ENCODE measurements around the gene SRC. TPM values are rescaled to one million over a fixed set of nuclear protein-coding genes. Genes with fewer than 3 reads are reported as not detected.

Gene SRC
- total RNA-seq, 1 experiment from 2014 or later, result 15.9 TPM

DNA sequence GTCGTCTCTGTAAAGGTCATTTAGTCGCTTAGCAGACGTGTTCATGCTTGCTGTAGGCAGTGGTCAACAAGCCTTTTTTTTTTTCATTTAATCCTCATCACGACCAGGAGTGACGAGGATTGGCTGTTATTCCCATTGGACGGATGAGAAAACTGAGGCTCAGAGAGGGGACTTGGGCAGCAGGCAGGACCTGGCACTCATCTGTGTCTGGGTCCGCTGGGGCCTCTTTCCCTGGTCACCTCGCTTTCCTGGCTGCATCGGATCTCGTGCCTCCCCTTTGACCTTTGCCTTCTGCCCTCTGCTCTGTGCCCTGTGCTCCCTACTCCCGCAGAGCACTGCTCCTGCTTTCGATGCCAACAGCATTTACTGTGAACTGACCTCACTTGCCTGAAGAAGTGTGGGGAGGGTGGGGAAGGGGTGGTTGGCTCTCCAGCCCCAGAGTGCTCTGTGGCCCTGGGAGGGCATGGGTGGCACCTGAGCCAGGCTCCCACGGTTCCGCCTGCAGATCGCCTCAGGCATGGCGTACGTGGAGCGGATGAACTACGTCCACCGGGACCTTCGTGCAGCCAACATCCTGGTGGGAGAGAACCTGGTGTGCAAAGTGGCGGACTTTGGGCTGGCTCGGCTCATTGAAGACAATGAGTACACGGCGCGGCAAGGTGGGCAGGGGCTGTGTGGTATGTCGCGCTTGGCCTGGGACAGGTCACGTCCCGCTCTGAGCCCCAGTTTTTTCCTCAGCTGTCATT is 56.2 kb downstream of the SRC start:
- in situ Hi-C loops (cut with HindIII; ENCODE audit: low sequenced_read_pairs), result no loop called here

DNA sequence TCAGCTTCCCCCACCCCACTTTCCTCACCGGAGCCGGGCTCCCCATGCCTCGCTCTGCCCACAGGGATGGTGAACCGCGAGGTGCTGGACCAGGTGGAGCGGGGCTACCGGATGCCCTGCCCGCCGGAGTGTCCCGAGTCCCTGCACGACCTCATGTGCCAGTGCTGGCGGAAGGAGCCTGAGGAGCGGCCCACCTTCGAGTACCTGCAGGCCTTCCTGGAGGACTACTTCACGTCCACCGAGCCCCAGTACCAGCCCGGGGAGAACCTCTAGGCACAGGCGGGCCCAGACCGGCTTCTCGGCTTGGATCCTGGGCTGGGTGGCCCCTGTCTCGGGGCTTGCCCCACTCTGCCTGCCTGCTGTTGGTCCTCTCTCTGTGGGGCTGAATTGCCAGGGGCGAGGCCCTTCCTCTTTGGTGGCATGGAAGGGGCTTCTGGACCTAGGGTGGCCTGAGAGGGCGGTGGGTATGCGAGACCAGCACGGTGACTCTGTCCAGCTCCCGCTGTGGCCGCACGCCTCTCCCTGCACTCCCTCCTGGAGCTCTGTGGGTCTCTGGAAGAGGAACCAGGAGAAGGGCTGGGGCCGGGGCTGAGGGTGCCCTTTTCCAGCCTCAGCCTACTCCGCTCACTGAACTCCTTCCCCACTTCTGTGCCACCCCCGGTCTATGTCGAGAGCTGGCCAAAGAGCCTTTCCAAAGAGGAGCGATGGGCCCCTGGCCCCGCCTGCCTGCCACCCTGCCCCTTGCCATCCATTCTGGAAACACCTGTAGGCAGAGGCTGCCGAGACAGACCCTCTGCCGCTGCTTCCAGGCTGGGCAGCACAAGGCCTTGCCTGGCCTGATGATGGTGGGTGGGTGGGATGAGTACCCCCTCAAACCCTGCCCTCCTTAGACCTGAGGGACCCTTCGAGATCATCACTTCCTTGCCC is 57.4 kb downstream of the SRC start:
- in situ Hi-C loops (cut with HindIII; ENCODE audit: low sequenced_read_pairs), result no loop called here
- DNase-seq (ENCODE audit: low spot score), result no peak

More for the DNA sequence above, 56.2 kb downstream of the SRC start:
- no peak for DNase-seq (ENCODE audit: low spot score)

DNA sequence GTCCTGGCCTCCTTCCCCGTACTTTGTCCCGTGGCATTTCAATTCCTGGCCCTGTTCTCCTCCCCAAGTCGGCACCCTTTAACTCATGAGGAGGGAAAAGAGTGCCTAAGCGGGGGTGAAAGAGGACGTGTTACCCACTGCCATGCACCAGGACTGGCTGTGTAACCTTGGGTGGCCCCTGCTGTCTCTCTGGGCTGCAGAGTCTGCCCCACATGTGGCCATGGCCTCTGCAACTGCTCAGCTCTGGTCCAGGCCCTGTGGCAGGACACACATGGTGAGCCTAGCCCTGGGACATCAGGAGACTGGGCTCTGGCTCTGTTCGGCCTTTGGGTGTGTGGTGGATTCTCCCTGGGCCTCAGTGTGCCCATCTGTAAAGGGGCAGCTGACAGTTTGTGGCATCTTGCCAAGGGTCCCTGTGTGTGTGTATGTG is 58.5 kb downstream of the SRC start:
- in situ Hi-C loops (cut with HindIII; ENCODE audit: low sequenced_read_pairs), result no loop called here
- no peak for DNase-seq (ENCODE audit: low spot score)

DNA sequence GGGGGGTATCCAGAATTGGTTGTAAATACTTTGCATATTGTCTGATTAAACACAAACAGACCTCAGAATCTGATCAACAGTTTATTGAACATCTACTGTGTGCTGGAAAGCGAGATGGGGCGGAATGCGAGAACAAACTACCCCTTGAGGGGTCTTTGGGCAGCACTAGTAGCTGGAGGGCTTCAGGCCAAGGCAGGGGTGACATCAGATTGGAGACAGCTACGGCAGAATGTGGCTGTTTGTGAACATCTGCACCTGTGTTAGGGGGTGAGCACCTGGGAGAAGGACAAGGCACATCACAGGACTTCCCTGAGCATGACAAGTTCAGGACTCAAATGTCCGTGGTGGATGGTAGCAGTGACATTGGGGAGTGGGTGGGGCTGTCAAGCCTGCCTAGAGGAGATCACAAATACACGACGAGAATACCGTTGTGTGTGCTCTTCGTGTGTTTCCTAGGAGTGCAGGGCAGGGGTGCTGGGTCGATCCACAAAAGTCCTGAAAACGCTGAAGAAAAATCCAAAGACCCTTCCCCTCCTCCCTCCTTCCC is 59.5 kb downstream of the SRC start:
- in situ Hi-C loops (cut with HindIII; ENCODE audit: low sequenced_read_pairs), result no loop called here
- DNase-seq (ENCODE audit: low spot score), result no peak

DNA sequence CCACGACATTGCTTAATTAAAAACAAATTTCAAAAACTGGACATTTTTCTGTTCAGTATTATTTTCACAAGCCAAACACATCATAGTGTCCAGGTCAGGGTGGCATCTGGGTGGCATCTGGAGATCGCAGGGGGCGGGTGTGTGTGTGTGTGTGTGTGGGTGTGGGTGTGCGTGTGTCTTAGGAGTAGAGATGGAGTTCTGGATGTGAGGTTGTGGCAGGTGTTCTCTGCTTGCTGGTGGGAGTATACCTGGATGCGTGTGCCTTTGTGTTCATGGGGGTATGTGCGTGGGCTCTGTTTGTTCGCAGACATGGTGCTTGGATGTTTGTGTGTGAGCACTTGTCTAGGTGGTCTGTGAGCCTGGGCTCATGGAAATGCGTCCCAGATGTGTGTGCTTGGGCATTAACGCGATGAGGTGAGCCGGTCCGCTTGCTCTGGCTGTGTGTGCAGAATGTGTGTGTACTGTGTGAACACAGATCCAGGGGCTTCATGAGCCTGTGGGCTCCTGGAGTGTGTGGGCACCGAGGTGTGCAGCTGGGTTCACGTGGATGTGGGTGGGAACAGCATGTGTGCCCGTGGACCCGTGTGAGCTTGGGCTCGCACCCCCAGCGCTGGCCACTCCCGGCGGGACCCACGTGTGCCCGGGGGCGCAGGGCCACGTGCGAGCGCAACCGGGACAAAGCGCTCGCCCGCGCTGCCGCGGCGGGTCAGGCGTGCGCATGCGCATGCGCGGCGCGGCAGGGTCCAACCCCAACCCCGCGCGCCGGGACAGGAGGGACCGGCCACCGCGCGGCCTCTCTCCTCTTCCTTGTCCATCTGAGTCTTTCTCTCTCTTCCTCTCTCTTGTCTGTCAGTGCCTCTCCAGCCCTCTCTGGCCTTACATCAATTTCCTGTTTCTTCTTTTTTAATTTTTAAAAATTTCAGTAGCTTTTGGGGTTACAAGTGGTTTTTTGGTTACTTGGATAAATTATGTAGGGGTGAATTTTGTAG is 60.4 kb downstream of the SRC start:
- DNase-seq (ENCODE audit: low spot score), result peak; percentile 19
- in situ Hi-C loops (cut with HindIII; ENCODE audit: low sequenced_read_pairs), result no loop called here

DNA sequence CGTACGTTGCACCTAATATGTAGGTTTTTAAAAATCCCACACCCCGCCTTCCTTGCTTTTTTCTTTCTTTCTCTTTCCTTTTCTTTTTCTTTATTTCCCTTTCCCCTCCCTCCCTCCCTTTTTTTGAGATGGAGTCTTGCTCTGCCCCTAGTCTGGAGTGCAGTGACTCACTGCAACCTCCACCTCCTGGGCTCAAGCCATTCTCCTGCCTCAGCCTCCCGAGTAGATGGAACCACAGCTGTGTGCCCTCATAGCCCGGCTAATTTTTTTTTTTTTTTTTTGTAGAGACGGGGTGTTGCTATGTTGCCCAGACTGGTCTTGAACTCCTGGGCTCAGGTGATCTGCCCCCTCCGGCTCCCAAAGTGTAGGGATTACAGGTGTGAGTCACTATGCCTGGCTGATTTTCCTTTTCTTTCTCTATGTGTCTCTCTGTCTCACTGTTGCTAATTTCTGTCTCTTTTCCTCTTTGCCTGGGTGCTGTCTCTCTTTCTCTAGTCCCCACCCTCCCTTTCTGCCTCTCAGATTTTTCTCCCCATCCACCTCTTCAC is 61.2 kb downstream of the SRC start:
- no peak for DNase-seq (ENCODE audit: low spot score)
- in situ Hi-C loops (cut with HindIII; ENCODE audit: low sequenced_read_pairs), result no loop called here

DNA sequence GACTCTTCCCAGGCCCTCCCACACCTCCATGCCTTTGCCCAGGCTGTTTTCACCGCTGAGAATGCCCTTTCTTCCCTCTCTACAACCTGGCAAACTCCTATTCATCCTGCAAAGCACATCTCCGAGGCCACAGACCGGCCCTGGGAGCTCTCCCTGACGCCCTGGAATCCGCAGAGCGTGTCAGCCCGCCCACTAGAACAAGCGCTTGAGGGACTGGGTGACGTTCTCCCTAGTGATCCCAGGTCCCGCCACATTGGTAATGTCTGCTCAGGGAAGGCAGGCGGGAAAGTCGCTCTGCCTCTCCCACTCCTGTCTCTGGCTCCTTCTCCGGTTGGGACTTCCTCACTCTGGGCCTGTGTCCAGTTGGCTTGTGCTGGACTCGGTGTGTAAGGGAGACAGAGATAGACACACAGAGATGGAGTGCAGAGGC is 61.6 kb downstream of the SRC start:
- DNase-seq (ENCODE audit: low spot score), result peak; percentile 32

DNA sequence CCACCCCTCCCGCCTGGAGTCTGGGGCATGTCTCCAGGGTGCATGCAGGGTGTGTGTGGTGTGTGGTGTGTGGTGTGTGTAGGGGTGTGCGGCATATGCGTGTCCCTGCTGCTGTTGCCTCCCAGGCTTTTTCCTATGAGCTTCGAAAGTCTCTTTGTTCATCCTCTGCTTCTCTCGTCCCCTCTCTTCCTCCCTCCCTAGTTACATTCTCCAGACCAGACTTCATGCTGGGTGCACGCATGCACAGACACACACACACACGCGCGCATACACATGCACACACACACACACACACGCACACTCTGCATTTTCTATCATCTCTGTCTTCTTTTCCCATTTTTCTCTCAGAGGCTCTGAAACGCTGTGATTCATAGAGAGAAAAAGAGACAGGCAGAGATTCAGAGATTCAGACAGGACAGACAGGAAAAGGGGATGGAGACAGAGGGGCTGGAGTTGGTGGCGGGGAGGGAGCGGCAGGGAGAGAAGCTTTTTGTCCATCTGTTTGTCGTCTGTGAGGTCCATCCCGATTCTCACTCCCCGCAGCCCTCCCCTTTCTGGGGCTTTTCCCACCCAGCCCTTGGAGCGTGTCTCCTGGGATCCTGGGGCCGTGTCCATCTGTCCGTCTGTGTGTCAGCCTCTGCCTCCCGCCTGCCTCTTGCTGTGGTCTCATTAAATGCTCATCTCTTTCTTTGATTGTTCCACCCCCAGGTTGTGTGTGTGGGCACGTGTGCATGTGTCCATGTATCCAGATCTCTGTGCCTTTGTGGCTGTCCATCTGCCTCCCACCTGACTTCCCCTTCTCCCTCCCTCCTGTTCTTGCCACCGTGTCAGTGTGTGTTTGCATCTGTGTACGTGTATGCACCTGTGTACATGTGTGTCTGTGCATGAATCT is 62.6 kb downstream of the SRC start:
- no peak for DNase-seq (ENCODE audit: low spot score)
- in situ Hi-C loops (cut with HindIII; ENCODE audit: low sequenced_read_pairs), result no loop called here

More for the DNA sequence above, 61.6 kb downstream of the SRC start:
- in situ Hi-C loops (cut with HindIII; ENCODE audit: low sequenced_read_pairs), result no loop called here

DNA sequence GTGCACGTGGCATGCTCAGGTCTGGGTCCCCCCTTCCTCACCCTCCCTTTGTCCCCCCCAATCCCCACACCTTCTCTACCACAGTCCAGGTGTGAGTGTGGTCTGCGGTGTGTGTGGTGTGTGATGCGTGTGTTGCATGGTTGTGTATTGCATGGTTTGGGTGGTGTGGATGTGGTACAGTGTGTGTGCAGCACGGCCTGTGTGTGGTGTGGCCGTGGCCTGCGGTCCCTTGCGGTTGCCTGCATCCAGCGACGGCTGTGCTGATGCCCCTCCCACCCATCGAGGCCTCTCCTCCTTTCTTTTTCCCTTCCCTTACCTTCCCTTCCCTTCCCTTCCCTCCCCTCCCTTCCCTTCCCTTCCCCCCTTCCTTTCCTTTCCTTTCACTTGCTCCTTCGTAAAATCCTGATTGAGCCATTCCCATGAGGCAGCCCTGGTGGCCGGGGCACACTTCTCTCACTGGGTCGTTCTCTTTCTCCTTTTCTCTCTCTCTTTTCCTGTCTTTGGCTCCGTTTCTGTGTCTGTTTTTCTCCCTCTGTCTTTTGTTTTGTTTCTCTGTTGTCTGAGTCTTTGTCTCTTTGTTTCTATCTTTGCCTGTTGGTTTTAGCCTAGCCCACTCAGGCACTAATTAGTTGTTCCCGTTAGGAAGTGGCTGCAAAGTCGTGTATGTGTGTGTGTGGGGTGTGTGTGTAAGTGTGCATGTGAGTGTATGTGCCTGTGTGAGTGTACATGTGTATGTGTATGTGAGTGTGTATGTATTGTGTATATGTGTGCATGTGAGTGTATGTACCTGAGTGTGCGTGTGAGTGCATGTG is 65.7 kb downstream of the SRC start:
- no peak for DNase-seq (ENCODE audit: low spot score)
- in situ Hi-C loops (cut with HindIII; ENCODE audit: low sequenced_read_pairs), result no loop called here

DNA sequence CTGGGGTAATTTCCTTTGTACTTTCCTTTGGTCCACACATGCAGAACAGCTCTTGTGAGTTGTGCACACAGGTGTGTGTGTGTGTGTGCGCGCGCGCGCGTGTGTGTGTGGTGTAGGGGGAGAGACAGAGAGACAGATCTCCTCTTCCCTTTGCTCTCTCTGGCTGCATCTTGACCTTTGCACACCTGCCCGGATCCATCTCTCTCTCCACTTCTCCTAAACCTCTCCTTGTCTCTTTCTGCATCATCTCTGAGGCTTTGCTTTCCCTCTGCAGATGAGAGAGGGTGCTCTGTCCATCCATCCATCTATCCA is 67.0 kb downstream of the SRC start:
- DNase-seq (ENCODE audit: low spot score), result no peak
- in situ Hi-C loops (cut with HindIII; ENCODE audit: low sequenced_read_pairs), result no loop called here

DNA sequence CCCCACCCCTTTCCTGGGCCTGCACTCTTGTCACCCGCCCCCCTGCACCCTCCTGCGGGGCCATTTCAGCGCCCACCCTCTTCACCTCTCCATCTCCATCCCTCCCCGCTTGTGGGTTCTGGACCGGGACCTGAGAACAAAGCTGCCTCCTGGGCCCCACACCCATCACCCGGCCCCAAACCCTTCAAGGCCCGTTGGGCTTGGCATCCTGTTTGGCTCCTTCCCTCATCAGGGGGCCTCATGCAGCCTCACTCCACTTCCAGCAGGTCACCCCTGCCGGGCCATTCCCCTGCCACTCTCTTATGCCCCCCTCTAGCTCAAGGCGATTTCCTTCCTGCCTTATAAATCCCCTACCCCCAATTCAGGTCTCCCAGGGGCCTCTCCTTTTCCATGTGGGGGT is 67.4 kb downstream of the SRC start:
- no peak for DNase-seq (ENCODE audit: low spot score)
- in situ Hi-C loops (cut with HindIII; ENCODE audit: low sequenced_read_pairs), result no loop called here

DNA sequence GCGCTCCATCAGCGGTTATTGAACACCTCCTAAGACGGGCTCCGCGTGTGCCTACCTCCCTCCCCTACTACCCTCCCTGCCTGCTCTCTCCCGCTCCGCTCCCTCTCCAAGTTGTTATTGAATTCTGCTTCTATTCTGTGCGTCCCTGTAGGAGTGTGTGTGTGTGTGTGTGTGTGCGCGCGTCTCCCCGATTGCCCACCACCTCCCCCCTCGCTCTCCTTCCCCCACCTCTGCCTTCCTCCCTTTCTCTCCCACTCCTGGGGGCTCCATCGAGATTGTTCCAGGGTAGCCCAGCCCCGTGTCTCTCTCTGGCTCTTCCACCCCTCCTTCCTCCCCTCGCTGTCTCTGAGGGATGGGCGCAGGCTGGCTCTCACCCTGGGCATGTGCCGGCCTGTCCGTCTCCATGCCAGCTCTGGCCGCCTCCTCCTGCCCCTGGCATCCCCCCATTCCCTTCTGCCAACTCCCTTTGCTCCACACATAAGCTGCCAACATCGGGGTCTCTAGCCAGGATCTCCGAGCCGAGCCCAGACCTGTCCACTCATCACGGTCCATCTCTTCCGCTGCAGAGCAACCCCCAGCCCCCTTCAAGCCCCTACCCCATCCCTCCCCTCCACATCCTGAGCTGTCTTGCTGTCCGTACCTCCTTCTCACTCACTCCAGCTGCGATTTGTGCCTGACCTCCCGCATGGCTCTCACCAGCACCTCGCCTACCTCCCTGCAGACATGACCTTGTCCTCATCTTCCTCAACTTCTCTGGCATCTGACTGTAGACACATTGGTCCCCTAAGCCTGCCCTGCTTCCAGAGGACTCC is 68.5 kb downstream of the SRC start:
- no peak for DNase-seq (ENCODE audit: low spot score)
- in situ Hi-C loops (cut with HindIII; ENCODE audit: low sequenced_read_pairs), result no loop called here

DNA sequence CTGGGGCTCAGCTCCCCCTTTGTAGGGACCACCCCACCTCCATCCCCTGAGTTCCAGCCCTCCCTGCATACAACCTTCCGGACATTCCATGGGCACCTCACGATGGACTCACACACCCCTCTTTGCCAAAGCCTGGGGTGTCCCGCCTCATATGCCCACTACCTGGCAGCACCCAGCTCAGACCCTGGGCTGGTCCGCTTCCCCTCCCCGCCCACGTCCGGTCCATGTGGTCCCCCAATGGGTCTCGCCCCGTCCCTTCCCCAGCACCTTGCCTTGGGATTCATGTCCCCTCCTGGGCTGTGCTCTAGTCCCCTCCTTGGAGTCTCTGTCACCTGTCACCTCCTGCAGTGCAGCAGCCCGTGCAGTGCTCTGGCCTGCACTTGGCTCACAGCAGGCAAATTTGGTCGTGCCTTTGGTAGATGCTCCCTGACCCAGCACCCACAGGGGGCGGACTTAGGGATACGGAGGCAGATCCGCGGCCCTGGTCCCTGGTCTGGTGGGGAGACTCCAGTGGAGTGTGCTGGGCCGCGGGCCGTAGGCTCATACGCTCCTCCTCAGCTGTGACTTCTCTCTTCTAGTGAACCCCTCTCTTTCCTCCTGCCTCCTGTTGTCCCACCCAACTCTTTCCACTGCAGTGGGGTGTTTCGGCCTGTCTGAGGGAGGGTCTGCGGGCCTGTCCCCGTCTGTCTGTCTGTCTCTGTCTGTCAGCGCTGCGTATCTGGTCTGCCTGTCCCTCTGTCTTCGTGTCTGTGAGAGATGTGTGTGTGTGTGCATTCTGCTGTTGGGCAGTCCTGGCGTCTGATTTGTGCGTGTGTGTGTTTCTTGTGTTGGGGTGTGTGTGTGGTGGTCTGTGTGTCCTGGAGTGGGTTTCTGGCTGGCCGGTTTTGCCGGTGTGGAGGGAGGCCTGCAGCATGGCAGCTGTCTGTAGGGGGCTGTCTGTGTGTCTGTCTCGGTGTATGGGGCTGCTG is 69.5 kb downstream of the SRC start:
- in situ Hi-C loops (cut with HindIII; ENCODE audit: low sequenced_read_pairs), result no loop called here
- DNase-seq (ENCODE audit: low spot score), result no peak

DNA sequence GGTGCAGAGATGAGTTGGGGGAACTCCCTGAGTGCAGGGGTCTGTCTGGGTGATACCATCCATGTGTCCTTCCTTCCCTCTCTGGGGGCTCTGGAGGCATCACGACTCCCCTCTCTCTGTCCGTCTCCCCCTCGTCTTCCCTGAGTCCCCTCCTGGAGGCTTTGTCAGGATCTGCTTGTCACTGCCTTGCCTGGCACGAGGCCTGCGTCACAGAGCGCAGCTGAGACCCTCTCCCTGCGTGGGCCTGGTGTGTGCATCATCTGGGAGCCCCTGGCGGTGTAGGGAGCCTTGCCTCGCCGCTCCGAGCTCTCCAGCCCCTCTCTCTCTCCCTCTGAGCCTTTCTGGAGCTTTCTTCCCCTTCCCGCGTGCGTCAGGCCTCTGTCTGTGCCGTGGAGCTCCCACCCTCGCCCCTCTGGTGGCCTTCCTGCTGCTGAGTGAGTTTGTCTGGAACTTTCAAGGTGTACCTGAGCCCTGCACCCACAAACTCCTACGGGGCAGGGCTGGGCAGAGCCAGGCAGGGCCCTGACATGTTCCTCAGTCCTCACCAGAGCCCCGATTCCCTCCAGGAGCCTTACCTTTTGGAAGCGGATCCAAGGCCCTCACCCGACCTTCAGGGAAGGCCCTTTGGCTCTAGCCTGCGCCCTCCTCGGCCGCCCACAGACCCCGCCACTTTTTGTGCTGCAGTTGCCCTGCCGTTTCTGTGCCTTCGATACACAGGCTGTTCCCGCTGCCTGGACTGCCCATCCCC is 70.3 kb downstream of the SRC start:
- no peak for DNase-seq (ENCODE audit: low spot score)
- in situ Hi-C loops (cut with HindIII; ENCODE audit: low sequenced_read_pairs), result no loop called here

Data from G401 (cell line).